ENCODE measurements around the gene SMYD2. TPM values are rescaled to one million over a fixed set of nuclear protein-coding genes. Genes with fewer than 3 reads are reported as not detected.

Gene SMYD2
- total and polyA plus RNA-seq, 2 of the 8 experiments (the other 6 are each of a cell fraction or from before 2014, with no cell fraction given), result 3.0 to 5.2 TPM

DNA sequence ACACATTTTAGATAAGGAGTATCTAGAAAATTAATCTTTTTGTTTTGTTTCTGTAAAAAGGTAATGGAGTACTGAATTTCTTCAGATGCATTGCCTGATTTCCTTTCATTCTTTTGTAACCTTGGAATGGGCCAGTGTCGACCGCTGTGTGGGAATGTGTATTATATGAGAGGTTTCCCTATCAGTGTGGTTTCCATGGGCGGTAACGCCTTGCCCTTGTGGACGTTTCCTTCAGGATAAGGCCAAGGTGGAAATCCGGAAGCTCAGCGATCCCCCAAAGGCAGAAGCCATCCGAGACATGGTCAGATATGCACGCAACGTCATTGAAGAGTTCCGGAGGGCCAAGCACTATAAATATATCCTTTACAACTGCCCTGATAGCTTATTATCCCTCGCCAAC, 49.8 kb downstream of the SMYD2 start:
- H4K91ac ChIP-seq (replicated peaks; ENCODE audit: insufficient read length, low read length), result no peak overlapping the region
- H3K56ac ChIP-seq (replicated peaks; ENCODE audit: insufficient read length, low read depth, low read length), result no peak overlapping the region
- ChIA-PET POLR2A (ENCODE audit: partially characterized antibody) (interaction anchor here (0.5 to 1.1 kb wide), 3 partner anchors 15 to 70 kb away, joined by 3 to 4 read pairs (median 4); no protein-coding TSS in a partner anchor), CTCF (ENCODE audit: partially characterized antibody) (interaction anchor here (0.7 to 19.1 kb wide), 39 partner anchors 10 to 954 kb away, joined by 3 to 610 read pairs (median 12); partner anchors contain the start of gene SMYD2)
- no peak overlapping the region for H4K8ac ChIP-seq (ENCODE audit: extremely low read depth, insufficient read depth, low read length)
- H3K79me2 ChIP-seq (ENCODE audit: control insufficient read depth in 1 of 2, insufficient read depth in 2 of 2, low read length in 2 of 2), result no peaks in the 10 kb centered on the region
- H3K18ac ChIP-seq (ENCODE audit: extremely low read depth, low read length), result no peak overlapping the region
- no peak overlapping the region for H3K4me2 ChIP-seq (ENCODE audit: insufficient read depth in 1 of 2, low read depth in 2 of 2, low read length in 2 of 2)
- no peak overlapping the region for H2BK15ac ChIP-seq (ENCODE audit: low read length)
- DNase-seq (ENCODE audit: low read depth in 1 of 2, low spot score in 2 of 2) (no peak), FAIRE-seq (no peak)
- no peak overlapping the region for H2BK12ac ChIP-seq (ENCODE audit: low read depth, low read length)
- no peak overlapping the region for H3K9ac ChIP-seq (replicated peaks in 1 of 4; ENCODE audit: extremely low read depth in 1 of 4, low read depth in 3 of 4, low read length in 3 of 4)
- H4K5ac ChIP-seq (ENCODE audit: insufficient read length, low read depth, low read length), result no peak overlapping the region
- H2BK120ac ChIP-seq (replicated peaks; ENCODE audit: low read depth, low read length), result no peak overlapping the region
- H3K4ac ChIP-seq (replicated peaks; ENCODE audit: insufficient read length, low read depth, low read length), result no peak overlapping the region
- no peaks in the 10 kb centered on the region for H3K27me3 ChIP-seq (replicated peaks in 1 of 4; ENCODE audit: control insufficient read depth in 3 of 4, extremely low read depth in 1 of 4, insufficient read depth in 3 of 4, low read length in 3 of 4)
- no peaks in the 10 kb centered on the region for H4K20me1 ChIP-seq (replicated peaks in 1 of 2; ENCODE audit: control insufficient read depth in 1 of 2, insufficient read depth in 2 of 2, low read length in 2 of 2)
- H3K79me1 ChIP-seq (ENCODE audit: low read depth, low read length), result no peaks in the 10 kb centered on the region
- H2AFZ ChIP-seq (ENCODE audit: low read length), result no peak overlapping the region
- no peak overlapping the region for H3K14ac ChIP-seq (ENCODE audit: insufficient read length)
- TF ChIP-seq KDM4A (IDR thresholded peaks at IDR 0.05; ENCODE audit: low read depth, low read length, severe bottlenecking), result no peak
- TF ChIP-seq, protein P1, sequence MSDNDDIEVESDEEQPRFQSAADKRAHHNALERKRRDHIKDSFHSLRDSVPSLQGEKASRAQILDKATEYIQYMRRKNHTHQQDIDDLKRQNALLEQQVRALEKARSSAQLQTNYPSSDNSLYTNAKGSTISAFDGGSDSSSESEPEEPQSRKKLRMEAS (IDR thresholded peaks at IDR 0.05), result no peak
- TF ChIP-seq JUN (IDR thresholded peaks at IDR 0.05; ENCODE audit: low read depth, low read length), result no peak
- no peak for TF ChIP-seq TEAD4 (IDR thresholded peaks at IDR 0.05; ENCODE audit: low read depth, low read length)
- TF ChIP-seq EP300 (IDR thresholded peaks at IDR 0.05; ENCODE audit: borderline replicate concordance in 1 of 2, low read depth in 2 of 2, low read length in 2 of 2), result no peak
- TF ChIP-seq, protein P2, sequence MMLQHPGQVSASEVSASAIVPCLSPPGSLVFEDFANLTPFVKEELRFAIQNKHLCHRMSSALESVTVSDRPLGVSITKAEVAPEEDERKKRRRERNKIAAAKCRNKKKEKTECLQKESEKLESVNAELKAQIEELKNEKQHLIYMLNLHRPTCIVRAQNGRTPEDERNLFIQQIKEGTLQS (IDR thresholded peaks at IDR 0.05; ENCODE audit: insufficient read depth, low read depth, low read length), result no peak
- TF ChIP-seq ZNF274 (IDR thresholded peaks at IDR 0.05; ENCODE audit: borderline replicate concordance, extremely low read depth, low read length), result no peak
- no peak for TF ChIP-seq SP2 (IDR thresholded peaks at IDR 0.05; ENCODE audit: low read length)
- no peaks in the 10 kb centered on the region for H3K36me3 ChIP-seq (ENCODE audit: control insufficient read depth in 2 of 4, insufficient read depth in 4 of 4, low read length in 3 of 4)
- no peak overlapping the region for H3K23ac ChIP-seq (ENCODE audit: insufficient read length)
- peaks cover 0 to 2% (median 0%) of the 10 kb centered on the region in 4 experiments; a peak in 3 of 7 replicates for H3K4me1 ChIP-seq (replicated peaks in 1 of 4; ENCODE audit: control insufficient read depth in 3 of 4, insufficient read depth in 4 of 4, low read length in 3 of 4)
- no peak overlapping the region for H3K27ac ChIP-seq (ENCODE audit: low read depth, low read length)
- H3K4me3 ChIP-seq (ENCODE audit: extremely low read depth in 1 of 4, insufficient read depth in 2 of 4, low read depth in 3 of 4, low read length in 4 of 4), result no peak overlapping the region
- H3K9me3 ChIP-seq (ENCODE audit: insufficient read depth in 2 of 2, low read depth in 1 of 2, low read length in 1 of 2), result no peaks in the 10 kb centered on the region
- WGBS, 2 experiments (ENCODE audit: extremely low coverage in 1 of 2, insufficient coverage in 1 of 2, insufficient read length in 1 of 2, insufficient replicate concordance in 2 of 2, low coverage in 1 of 2, low lambda C conversion rate in 2 of 2, missing lambda C conversion rate in 1 of 2), result 91% methylated on average over 12 of the region's 12 CpGs; no CpG with 5 or more reads in 1 of the 2 experiments
- H2AK5ac ChIP-seq (ENCODE audit: low read depth, low read length), result no peak overlapping the region
- no peak overlapping the region for H2BK20ac ChIP-seq (ENCODE audit: low read length)
- H2BK5ac ChIP-seq (ENCODE audit: low read depth, low read length), result no peak overlapping the region
- H3K23me2 ChIP-seq (ENCODE audit: low read depth, low read length), result no peaks in the 10 kb centered on the region

All from H1 (cell line).